Thymus (tissue), 14 donors: Measurements from ENCODE around the gene PRTG. TPM values are rescaled to one million over a fixed set of nuclear protein-coding genes. Genes with fewer than 3 reads are reported as not detected.
A peak's percentile ranks its signal among the peaks of the same experiment; 100 is the strongest.
"Not testable (repeated sequence)": the region's sequence is repeated elsewhere in the genome, so short reads cannot be mapped to it uniquely, and the experiment has no call there.

Experiments used
- DNase-seq, 9 donors: peaks; one replicate each; pipeline ENCODE4 v3.0.0-alpha.2; 2013; ENCODE audit warnings: low spot score in 9 of 9, low read depth in 6 of 9, missing footprints in 1 of 9
- H3K27ac ChIP-seq, 2 donors: one replicate each; pipeline ENCODE4 v1.5.1; 2013; ENCODE audit warnings: control low read depth in 1 of 2, low read depth in 1 of 2, low read length in 1 of 2, mild to moderate bottlenecking in 1 of 2, moderate library complexity in 1 of 2
- H3K27me3 ChIP-seq, 2 donors: one replicate each; pipeline ENCODE4 v1.5.1; 2013; ENCODE audit warnings: low read length in 1 of 2; ENCODE audit not compliant: control insufficient read depth in 2 of 2, insufficient read depth in 1 of 2
- H3K36me3 ChIP-seq, 2 donors: one replicate each; pipeline ENCODE4 v1.5.1; 2013; ENCODE audit warnings: low read length in 1 of 2, mild to moderate bottlenecking in 1 of 2, moderate library complexity in 1 of 2; ENCODE audit not compliant: control insufficient read depth in 2 of 2, insufficient read depth in 2 of 2
- H3K4me1 ChIP-seq, 2 donors: one replicate each; pipeline ENCODE4 v1.5.1; 2013; ENCODE audit warnings: low read length in 2 of 2; ENCODE audit not compliant: control insufficient read depth in 2 of 2, insufficient read depth in 2 of 2
- H3K4me3 ChIP-seq, 2 donors: one replicate each; pipeline ENCODE4 v1.5.1; 2013; ENCODE audit warnings: low read length in 2 of 2, control low read depth in 1 of 2, mild to moderate bottlenecking in 1 of 2
- H3K9me3 ChIP-seq, 2 donors: one replicate each; pipeline ENCODE4 v1.5.1; 2013; ENCODE audit warnings: low read length in 1 of 2, mild to moderate bottlenecking in 1 of 2; ENCODE audit not compliant: control insufficient read depth in 2 of 2, insufficient read depth in 1 of 2
- WGBS: extraction: QIAGEN DNeasy Blood & Tissue Kit; methylation state at CpG from one replicate; pipeline ENCODE4 v1.1.7; 2013; 5-methylcytosine and 5-hydroxymethylcytosine counted together
- long read RNA-seq, 10 donors: transcript quantifications; one replicate each; lab custom pipeline, GENCODE V29; 2026
- polyA plus RNA-seq: library from polyadenylated mRNA; stranded (reverse); fragments of 200-250 nt; gene quantifications from one replicate; pipeline ENCODE4 v1.2.3, GENCODE V29; 2013
- total RNA-seq: library from RNA; stranded (reverse); fragments of 120-200 nt; gene quantifications from one replicate; pipeline ENCODE4 v1.2.4, GENCODE V29; 2013
- donor health status: healthy.

The PRTG gene, protein sequence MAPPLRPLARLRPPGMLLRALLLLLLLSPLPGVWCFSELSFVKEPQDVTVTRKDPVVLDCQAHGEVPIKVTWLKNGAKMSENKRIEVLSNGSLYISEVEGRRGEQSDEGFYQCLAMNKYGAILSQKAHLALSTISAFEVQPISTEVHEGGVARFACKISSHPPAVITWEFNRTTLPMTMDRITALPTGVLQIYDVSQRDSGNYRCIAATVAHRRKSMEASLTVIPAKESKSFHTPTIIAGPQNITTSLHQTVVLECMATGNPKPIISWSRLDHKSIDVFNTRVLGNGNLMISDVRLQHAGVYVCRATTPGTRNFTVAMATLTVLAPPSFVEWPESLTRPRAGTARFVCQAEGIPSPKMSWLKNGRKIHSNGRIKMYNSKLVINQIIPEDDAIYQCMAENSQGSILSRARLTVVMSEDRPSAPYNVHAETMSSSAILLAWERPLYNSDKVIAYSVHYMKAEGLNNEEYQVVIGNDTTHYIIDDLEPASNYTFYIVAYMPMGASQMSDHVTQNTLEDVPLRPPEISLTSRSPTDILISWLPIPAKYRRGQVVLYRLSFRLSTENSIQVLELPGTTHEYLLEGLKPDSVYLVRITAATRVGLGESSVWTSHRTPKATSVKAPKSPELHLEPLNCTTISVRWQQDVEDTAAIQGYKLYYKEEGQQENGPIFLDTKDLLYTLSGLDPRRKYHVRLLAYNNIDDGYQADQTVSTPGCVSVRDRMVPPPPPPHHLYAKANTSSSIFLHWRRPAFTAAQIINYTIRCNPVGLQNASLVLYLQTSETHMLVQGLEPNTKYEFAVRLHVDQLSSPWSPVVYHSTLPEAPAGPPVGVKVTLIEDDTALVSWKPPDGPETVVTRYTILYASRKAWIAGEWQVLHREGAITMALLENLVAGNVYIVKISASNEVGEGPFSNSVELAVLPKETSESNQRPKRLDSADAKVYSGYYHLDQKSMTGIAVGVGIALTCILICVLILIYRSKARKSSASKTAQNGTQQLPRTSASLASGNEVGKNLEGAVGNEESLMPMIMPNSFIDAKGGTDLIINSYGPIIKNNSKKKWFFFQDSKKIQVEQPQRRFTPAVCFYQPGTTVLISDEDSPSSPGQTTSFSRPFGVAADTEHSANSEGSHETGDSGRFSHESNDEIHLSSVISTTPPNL
- 0.99 TPM for total RNA-seq
- polyA plus RNA-seq: 0.16 TPM
- long read RNA-seq, donor 1: 0 reads
- long read RNA-seq, donor 2: 0 reads
- long read RNA-seq, donor 3: 0 reads
- long read RNA-seq, donor 4: 0 reads
- long read RNA-seq, donor 5, full-length matches to known transcripts: 1 of 1 reads
- long read RNA-seq, donor 5, partial matches to known transcripts: 0 of 1 reads
- long read RNA-seq, donor 5, other reads (novel, unspliced or antisense): 0 of 1 reads
- long read RNA-seq, donor 6, full-length matches to known transcripts: 1 of 1 reads
- long read RNA-seq, donor 6, partial matches to known transcripts: 0 of 1 reads
- long read RNA-seq, donor 6, other reads (novel, unspliced or antisense): 0 of 1 reads
- long read RNA-seq, donor 7: 0 reads
- long read RNA-seq, donor 8: 0 reads
- long read RNA-seq, donor 9: 0 reads
- long read RNA-seq, donor 10: 0 reads

DNA sequence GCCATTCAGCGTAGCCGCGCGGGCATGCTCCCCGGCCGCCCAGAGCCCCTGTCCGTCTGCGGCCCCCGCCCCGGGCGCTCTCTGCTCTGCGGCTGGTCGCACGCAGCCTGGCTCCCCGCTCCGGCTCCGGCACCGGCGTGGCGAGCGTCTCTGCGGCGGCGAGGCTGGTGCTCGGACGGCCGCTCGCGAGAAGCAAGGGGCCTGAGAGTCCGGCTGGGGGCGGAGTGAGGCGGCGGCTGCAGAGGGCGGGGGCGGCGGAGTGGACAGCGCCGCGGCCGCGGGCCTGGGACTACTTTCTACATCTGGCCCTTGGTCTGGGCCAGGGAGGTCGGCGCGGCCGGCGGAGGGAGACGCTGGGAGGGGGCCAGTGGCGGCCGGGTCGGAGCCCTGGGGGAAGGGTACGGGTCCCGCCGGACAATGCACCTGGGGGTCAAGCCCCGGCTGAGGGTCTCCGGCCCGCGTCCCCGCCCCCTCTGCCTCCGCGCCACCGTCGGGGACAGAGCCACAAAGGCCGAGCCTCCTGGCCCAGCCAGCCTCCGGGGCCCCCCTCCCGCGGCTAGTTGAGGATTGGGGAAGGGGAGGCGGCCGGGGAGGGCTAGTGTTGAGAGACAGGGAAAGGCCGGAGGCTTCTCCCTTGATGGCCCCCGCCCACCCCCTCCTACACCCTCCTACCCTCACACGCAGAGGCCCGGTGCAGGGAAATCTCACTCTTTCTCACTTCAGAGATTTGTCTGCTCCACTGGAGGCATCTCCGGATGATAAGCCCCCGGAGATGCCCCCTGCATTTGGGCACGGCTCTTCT is at the start of gene PRTG:
Gene PRTG (minus strand): TSS at position 226 of the 802 bp plus-strand sequence. CDS start 221 bp downstream, at position 5.
- Histone ChIP-seq H3K36me3 (no peaks in the 10 kb centered on the region), H3K27ac (no peak within 1 kb of the TSS), H3K4me1 (peaks cover 6 to 13% of the 10 kb centered on the region in 2 donors), H3K4me3 (peak within 1 kb of the TSS; percentile 53 to 54), H3K9me3 (no peaks in the 10 kb centered on the region), H3K27me3 (peaks cover 36 to 40% of the 10 kb centered on the region in 2 donors)
- WGBS: 2% methylated on average over 75 of the region's 75 CpGs
- peak in 2 of 9 donors; percentile 13 to 15 for DNase-seq

DNA sequence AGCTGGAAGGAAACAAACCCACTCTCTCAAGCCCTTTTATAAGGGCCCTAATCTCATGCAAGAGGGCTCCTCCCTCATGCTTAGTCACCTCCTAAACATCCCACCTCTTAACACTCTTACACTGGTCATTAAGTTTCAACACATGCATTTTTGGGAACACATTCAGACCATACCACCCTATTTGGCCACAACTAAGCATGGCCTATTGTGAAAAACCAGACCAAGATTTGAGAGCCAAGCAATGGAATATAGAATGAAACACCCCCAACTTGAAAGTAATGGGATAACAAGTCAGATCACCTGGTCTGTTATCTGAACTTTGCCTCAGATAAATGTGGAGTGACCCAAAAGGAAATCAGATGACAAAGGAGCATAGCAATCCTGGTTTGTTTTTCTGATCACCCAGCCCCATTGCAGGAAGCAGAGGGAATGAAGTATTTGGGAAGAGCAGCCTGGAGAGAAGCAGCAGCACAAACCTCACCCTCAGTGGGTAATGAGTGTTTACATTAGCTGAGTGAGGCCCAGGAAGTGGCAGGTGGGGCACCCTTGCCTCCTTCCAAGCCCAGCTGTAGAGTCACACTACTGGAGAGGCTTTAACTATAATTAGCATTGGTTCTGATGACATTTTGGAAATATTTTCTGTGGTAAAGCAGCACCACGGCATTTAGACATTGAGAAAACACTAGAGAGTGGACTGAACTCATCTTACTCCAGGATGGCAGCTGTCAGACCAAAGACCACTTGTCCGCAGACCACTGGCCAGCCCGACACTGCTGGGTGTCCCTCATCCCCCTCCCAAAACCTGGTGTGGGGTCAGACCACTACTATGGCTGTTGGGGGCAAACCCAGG is 48.8 kb upstream of the PRTG start:
- DNase-seq: no peak
- no peaks in the 10 kb centered on the region for H3K4me1 ChIP-seq
- H3K9me3 ChIP-seq: peaks cover 0 to 7% of the 10 kb centered on the region in 2 donors
- H3K27ac ChIP-seq: no peak overlapping the region
- H3K27me3 ChIP-seq: no peaks in the 10 kb centered on the region
- H3K4me3 ChIP-seq: no peak overlapping the region
- H3K36me3 ChIP-seq: no peaks in the 10 kb centered on the region
- 94% methylated on average over 3 of the region's 3 CpGs for WGBS

DNA sequence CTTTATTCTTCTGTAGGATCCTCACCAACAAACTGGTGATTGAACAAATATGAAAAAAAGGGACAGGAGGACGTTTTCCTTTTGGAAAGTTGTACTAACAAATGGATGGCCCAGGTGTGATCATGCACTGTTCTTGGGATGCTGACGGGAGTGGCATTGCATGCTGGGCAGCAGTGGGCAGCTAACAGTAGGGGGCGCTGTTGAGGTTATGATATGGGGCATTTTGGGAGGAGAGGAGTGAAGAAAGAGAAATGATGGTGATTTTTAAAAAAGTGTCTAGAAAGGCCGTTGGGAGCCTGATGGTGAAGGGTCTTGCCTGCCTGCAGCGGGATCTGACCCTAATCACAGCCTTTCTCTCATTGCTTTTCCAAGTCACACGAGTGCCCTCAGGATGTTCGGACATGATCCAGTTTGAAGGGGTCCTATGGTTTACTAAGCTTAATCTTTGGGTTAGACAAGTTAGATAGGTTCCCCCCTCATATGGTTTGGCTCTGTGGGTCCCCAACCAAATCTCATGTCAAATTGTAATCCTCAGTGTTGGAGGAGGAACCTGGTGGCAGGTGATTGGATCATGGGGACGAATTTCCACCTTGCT is 46.2 kb upstream of the PRTG start:
- peaks cover 0 to 5% of the 10 kb centered on the region in 2 donors for H3K9me3 ChIP-seq

DNA sequence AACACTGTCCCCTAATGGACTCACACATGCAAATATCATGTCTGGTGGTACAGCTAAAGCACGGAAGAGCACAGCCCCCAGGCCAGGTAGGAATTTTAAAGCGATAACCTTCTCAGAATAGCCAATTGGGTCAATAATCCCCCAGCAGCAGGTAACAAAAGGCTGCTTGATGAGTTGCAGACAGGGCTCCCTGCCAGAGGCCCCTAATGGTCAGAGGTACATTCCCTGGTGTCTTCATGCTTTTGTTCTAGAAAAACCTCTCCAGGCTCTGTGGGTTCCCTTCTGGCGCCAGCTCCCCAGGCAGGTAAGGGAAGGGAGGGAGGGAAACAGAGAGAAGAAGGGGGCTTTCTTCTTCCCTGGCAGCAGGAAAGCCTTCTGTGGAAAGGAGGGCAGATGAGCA is 43.4 kb upstream of the PRTG start:
- Histone ChIP-seq H3K36me3 (no peaks in the 10 kb centered on the region), H3K27me3 (no peaks in the 10 kb centered on the region), H3K9me3 (no peaks in the 10 kb centered on the region), H3K4me3 (no peak overlapping the region), H3K4me1 (no peaks in the 10 kb centered on the region), H3K27ac (no peak overlapping the region)
- no peak for DNase-seq
- 96% methylated on average over 3 of the region's 3 CpGs for WGBS

More for the DNA sequence above, 46.2 kb upstream of the PRTG start:
- Histone ChIP-seq H3K36me3 (no peaks in the 10 kb centered on the region), H3K4me3 (no peak overlapping the region), H3K27ac (no peak overlapping the region), H3K4me1 (no peaks in the 10 kb centered on the region), H3K27me3 (no peaks in the 10 kb centered on the region)
- 94% methylated on average over 8 of the region's 8 CpGs for WGBS
- no peak for DNase-seq

DNA sequence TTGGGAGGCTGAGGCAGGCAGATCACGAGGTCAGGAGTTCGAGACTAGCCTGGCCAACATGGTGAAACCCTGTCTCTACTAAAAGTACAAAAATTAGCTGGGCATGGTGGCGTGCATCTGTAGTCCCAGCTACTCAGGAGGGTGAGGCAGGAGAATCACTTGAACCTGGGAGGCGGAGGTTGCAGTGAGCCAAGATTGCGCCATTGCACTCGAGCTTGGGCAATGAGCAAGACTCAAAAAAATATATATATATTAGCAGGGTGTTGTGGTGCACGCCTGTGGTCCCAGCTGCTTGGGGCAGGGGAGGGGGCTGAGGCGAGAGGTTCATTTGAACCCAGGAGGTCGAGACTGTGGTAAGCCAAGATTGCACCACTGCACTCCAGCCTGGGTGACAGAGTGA is 42.6 kb upstream of the PRTG start:
- H3K36me3 ChIP-seq, H3K4me1 ChIP-seq, H3K27ac ChIP-seq, H3K4me3 ChIP-seq, H3K27me3 ChIP-seq, H3K9me3 ChIP-seq, DNase-seq: not testable (repeated sequence)
- WGBS: 96% methylated on average over 9 of the region's 9 CpGs

DNA sequence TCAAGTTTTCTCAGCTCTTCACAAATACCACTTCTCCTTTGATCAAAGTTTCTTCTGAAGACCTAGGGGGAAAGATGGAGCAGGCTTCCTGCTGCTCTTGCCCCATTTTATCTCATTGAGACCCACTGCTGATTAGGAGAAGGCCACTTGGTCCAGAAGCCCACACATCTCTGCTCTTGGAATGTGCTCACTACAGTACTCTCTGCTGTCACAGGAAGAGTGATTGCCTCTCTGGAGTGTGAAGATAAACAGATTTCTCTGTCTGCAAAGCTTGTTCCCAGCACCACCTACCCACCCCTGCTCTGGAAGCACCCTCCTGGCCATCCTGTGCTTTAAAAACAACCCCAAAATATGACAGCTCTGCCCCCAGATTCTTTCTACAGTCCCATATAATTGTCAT is 41.3 kb upstream of the PRTG start:
- no peaks in the 10 kb centered on the region for H3K4me1 ChIP-seq
- H3K9me3 ChIP-seq: no peaks in the 10 kb centered on the region
- no peaks in the 10 kb centered on the region for H3K36me3 ChIP-seq
- H3K4me3 ChIP-seq: no peak overlapping the region
- DNase-seq: no peak
- no peaks in the 10 kb centered on the region for H3K27me3 ChIP-seq
- H3K27ac ChIP-seq: no peak overlapping the region

DNA sequence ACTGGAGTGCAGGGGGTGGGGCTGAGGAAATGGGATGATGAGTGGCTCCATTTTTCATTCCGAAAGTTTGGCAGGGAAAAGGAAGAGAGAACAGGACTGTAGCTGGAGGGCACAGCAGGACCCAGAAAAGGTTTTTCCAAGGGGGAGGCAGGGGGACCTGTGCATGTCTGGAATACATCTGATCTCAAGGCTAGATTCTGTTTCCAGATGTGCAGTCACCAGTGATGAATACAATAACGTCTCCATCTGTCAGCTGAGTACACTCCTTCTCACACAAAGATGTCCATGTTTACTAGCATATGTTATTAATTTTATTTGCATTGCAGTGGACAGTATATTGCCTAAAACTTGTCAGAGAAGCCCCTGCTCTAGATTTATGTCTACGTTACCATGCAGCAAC is 39.9 kb upstream of the PRTG start:
- H3K9me3 ChIP-seq: no peaks in the 10 kb centered on the region
- H3K27ac ChIP-seq: no peak overlapping the region
- H3K36me3 ChIP-seq: no peaks in the 10 kb centered on the region
- H3K4me3 ChIP-seq: no peak overlapping the region
- DNase-seq: no peak
- H3K4me1 ChIP-seq: no peaks in the 10 kb centered on the region
- no peaks in the 10 kb centered on the region for H3K27me3 ChIP-seq
- 94% methylated on average over 3 of the region's 3 CpGs for WGBS
